Embryonic facial prominence (tissue), 1 donor: ENCODE measurements around the gene TGFA.
"Not testable (repeated sequence)": the region's sequence is repeated elsewhere in the genome, so short reads cannot be mapped to it uniquely, and the experiment has no call there.

ENCODE experiments used
- DNase-seq: peaks from one replicate; pipeline ENCODE4 v3.0.0-alpha.2; 2016; ENCODE audit errors: extremely low spot score

The TGFA gene

GRCh38 chr2:70498054-70498453 lies 55.6 kb downstream of the TGFA start:
- DNase-seq: no peak

- DNase-seq: no peak
These were observed 56.8 kb downstream of the TGFA start for GRCh38 chr2:70496819-70497218.

DNA sequence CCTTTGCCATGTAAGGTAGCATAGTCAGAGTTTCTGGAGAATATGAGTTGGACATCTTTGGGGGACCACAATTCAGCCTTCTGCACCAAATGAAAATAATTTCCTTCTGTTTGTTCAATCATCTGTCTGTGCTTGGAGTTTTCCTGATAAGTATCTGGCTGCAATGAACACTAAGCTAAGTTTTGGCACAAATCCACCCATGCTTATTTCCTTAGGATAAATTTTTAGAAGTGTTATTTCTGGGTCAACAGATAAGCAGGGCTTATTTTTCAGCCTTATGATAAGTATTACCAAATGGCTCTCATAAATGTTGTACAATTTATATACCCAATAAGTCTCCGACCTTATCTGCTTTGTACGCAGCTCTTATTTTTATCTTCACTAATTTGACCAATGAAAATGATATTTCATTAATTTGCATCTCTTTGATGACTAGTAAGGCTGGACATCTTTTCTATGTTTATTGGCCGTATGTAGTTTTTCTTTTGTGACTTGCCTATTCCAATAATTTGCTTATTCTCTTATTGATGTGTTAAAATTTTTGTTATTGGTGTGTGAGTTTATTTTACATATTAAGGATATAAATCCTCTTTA lies 59.2 kb downstream of the TGFA start:
- DNase-seq: no peak

GRCh38 chr2:70490381-70490780 lies 63.2 kb downstream of the TGFA start:
- no peak for DNase-seq

DNA sequence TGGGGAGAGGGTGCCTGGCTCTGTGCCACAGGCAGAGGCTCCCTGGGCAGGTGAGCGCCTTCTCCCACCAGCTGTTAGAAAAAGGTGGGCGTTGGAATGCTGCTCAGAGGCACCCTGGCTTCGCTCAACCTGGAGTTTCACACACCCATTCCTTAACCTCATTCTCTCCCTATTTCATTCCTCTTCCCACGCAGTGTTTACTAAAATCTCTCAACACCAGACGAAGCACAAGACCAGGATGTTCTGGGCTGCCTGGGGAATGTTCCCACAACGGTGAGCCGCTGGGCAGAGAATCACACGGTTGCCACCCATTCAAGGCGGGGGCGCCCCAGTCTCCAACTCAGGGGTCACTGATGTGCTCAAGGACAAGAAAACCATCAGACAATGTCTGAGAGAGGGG lies 64.5 kb downstream of the TGFA start:
- DNase-seq: no peak

DNA sequence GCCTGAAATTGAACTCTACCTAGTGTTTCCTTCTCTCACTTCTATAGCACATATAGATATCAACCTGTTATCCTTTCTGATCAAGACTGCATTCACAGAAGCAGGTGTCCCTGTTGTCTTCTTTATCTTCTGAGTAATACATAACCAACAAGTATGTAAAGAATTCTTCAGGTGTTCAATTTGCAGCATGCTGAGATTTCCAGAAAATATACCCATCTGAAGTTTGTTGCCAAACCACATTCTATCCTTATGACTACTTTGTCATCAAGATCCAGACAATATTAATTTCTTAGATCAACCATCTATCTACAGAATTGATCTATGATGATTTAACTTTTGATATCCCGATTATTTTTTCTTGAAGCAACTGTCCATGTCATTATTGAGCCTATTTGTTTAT lies 69.5 kb downstream of the TGFA start:
- DNase-seq: no peak

DNA sequence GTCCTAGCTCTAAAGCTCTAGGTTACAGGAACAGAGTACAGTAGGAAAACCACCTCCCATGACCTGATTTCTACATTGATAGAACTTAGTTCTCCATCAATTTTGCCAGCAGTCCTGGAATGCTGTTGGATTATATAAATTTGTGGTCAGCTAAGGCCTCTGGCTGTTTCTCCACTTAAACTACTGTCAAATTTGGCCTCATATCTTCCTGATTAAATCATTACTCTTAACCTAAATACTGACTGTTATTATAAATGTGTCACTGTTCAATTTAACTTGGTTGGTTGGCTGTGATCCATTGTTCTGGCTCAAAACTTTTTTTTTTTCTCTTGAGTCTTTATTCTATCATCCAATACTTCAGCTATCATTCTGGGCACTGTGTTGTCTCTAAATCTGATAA lies 71.2 kb downstream of the TGFA start:
- no peak for DNase-seq

GRCh38 chr2:70480468-70480867 lies 73.2 kb downstream of the TGFA start:
- DNase-seq: no peak

DNA sequence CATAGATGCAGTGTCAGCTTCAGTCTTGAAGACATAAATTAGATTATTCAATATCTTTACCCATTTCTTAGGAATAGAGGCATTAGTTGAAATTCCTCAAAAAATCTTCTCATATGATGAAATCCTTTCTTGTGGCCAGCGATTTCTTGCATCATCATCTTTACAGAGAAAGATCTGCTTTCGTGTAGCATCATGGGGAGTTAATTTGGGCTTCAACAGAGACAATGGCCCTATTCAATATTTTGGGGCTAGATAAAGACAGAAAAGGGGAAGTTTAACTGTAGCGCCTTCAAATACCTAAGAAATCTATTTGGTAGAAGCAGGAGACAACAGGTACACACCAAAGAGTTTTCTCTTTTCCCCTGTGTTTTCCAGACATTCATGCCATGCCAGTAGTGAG lies 73.8 kb downstream of the TGFA start:
- no peak for DNase-seq

GRCh38 chr2:70477441-70477844 lies 76.2 kb downstream of the TGFA start:
- no peak for DNase-seq

GRCh38 chr2:70475266-70475665 lies 78.4 kb downstream of the TGFA start:
- no peak for DNase-seq

DNA sequence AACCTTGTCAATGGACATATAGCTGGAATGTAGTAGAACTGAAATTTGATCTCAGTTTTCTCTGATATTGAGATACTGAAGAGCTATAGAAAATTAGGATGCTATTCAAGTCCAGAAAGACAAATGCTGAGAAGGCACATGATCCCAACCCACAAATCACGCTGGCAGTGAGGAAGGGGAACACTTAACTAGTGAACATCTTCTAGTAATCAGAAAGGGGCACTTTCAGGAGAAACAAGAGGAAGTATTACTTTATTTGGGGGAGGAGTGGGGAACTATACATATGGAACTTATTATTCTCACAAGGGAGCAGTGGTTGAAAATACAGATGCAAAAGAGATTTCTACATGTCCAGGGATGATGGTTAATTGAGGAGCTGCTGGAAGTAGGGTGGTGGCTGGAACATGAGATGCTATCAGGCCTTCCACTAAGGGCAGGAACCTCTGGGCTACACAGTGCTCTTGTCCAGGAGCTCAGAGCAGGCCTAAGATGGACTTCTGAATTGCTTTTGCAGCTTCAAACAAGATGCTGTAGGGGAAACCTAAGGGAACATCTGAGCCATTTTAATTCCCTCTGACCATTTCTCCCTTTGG lies 79.3 kb downstream of the TGFA start:
- DNase-seq: peak; percentile 11

GRCh38 chr2:70473101-70473722 lies 80.4 kb downstream of the TGFA start:
- no peak for DNase-seq

GRCh38 chr2:70472221-70472890 lies 81.3 kb downstream of the TGFA start:
- DNase-seq: no peak

DNA sequence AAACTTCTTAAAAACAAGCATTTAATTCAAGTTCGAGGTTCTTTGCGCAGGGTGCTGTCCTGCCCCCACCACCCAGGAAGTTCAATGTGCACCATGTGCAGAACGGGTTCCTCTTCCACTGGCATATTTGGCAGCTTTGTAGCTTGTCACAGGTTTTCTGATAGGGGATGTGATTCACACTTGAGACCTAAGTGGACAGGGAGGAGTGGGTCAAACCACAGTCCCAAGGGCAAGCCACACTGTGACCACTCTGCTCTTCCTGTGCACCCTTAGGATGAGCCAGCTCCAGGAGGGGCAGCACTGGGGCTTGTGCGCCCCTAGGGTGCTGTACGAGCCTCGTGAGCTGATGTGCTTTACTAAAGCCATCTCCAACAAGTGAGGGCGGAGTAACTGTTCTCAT lies 82.5 kb downstream of the TGFA start:
- DNase-seq: no peak

DNA sequence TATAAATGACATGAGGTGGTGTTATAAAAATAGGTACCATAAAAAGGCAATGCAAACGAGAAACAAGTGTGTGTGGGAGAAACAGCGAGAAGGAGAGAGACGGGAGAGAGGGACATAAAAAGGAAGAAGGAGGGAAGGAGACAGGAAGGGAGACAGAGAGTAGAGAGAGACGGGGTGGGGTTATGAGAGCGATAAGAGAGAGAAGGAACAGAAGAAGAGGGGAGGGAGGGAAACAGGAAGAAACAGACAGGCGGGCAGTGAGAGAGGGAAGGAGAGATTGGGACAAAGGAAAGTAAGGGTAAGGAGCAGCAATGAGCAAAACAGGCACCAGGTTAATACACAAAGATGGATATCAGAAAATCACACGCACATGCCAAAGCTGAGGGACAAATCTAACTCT lies 83.7 kb downstream of the TGFA start:
- no peak for DNase-seq

DNA sequence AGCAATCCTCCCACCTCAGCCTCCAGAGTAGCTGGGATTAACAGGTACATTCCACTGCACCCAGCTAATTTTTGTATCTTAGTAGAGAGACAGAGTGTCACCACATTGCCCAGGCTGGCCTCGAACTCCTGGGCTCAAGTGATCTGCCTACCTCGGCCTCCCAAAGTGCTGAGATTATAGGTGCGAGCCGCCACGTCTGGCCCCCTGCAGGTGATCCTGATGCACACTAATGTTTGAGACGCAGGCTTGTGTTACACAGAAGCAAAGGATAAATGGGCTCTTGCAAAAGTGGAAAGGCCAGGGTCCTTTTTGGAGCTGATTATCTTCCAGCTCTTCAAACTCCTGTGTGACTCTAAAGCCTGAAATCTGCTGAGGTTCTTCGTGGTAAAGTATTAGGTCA lies 84.2 kb downstream of the TGFA start:
- DNase-seq: no peak

DNA sequence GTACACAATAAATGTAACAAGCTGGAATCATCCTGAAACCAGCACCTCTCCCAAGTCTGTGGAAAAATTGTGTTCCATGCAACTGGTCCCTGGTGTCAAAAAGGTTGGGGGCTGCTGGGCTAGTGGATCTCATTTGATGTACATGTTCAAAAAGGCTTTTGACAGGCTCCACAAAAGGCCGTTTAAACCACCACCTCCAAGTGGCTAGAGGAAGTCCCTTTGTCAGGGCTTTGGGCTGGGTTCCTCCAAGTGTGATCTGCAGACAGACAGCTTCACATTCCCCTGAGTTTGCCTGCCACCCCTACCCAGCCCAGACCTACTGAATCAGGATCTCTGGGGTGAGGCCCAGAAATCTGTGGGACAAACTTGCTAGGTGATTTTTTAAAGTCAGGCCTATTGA lies 84.7 kb downstream of the TGFA start:
- no peak for DNase-seq

DNA sequence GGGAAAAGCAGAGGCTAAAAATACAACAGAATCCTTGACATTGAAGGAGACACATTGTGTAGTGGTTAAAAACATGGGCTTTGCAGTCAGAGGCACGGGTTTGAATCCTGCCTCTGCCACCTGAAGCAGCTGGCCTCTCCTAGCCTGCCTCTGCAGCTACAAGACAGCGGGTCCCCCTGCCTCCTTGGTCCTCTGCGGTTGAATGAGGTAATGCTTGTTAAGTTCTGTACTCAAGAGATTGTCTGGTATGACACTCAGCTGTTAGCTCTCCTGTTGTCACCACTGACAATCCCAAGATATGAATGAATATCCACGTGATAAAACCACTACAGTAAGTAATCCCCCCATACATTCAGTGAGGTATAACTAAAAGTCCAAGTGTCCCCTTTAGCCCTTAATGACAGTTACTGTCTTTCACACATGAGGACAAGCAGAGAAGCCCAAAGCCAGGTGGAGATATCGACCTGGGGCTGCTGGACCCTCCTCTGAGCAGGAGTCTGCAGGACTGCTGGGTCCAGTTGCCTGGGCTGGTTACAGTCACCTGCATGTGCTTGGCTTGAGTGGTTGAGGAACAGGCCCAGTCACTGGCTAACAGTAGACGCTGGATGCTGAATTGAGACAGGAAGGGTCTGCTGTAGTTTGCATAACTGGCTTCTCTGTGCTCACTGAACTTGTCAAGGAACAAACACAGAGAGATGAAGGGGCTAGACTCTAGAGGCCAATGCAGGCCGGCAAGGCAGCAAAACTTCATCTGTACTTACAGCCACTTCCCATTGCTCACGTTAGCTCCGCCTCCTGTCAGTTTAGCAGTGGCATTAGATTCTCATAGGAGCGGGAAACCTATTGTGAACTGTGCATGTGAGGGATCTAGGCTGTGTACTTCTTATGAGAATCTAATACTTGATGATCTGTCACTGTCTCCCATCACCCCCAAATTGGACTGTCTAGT lies 85.5 kb downstream of the TGFA start:
- DNase-seq: no peak

DNA sequence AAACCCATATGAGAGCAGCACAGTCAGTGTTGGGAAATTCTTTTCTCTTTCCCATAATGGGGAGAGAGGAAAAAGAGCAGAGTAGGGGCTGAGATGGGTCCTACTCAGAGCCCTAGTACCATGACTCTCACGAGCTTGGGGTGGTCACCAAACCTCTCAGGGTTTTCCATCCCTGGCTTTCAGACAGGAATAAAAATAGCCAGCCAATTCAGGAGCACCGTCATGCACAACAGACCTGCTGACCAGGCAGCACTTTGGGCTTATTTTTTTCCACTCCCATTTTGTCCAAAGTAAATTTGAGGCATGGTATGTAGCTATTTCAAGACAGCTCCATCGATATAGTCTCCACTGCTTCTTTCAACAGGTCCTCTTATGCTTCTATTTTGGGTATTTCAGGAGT lies 86.4 kb downstream of the TGFA start:
- DNase-seq: no peak

- DNase-seq: not testable (repeated sequence)
These were observed 87.0 kb downstream of the TGFA start for GRCh38 chr2:70466647-70467046.

GRCh38 chr2:70463997-70464396 lies 89.6 kb downstream of the TGFA start:
- DNase-seq: no peak
